Measurements from ENCODE around the gene ZNF516. TPM values are rescaled to one million over a fixed set of nuclear protein-coding genes. Genes with fewer than 3 reads are reported as not detected.

ZNF516 gene
- total and polyA plus RNA-seq, 7 experiments from 2014 or later: 1.9 to 60.4 (median 21.7) TPM

GRCh38 chr18:76502551-76502950 is 7.5 kb upstream of the ZNF516 start:
- Mint-ChIP-seq H3K27ac (no peak overlapping the region), H3K36me3 (no peaks in the 10 kb centered on the region), H3K9me3 (no peaks in the 10 kb centered on the region), H3K4me1 (peaks cover 0 to 2% (median 0%) of the 10 kb centered on the region in 7 donors), H3K4me3 (no peak overlapping the region), H3K27me3 (peaks cover 0 to 39% (median 3%) of the 10 kb centered on the region in 5 donors)
- DNase-seq (no peak), ATAC-seq (peak; percentile 56)
- Histone ChIP-seq H3K27me3 (ENCODE audit: control insufficient read depth in 2 of 2, insufficient read depth in 2 of 2, low read length in 2 of 2) (no peaks in the 10 kb centered on the region), H3K4me3 (ENCODE audit: low read length) (no peak overlapping the region), H3K36me3 (ENCODE audit: control insufficient read depth in 2 of 3, insufficient read depth in 3 of 3, low read length in 3 of 3) (no peaks in the 10 kb centered on the region), H3K27ac (ENCODE audit: low read depth, low read length) (no peak overlapping the region), H3K9me3 (ENCODE audit: control insufficient read depth in 2 of 3, low read length in 3 of 3) (no peaks in the 10 kb centered on the region), H3K4me1 (ENCODE audit: control insufficient read depth in 2 of 2, insufficient read depth in 2 of 2, low read length in 2 of 2) (no peaks in the 10 kb centered on the region)
- ChIA-PET POLR2A (interaction anchor here (1.1 kb wide), 1 partner anchor 20 kb away, joined by 3 read pairs; no protein-coding TSS in a partner anchor), CTCF (no interaction called here)
- intact Hi-C loops (cut with micrococcal nuclease): no loop called here

- Histone ChIP-seq H3K4me1 (ENCODE audit: control insufficient read depth in 2 of 2, insufficient read depth in 2 of 2, low read length in 2 of 2) (no peaks in the 10 kb centered on the region), H3K36me3 (ENCODE audit: control insufficient read depth in 2 of 3, insufficient read depth in 3 of 3, low read length in 3 of 3) (no peaks in the 10 kb centered on the region), H3K9me3 (ENCODE audit: control insufficient read depth in 2 of 3, low read length in 3 of 3) (no peaks in the 10 kb centered on the region), H3K4me3 (ENCODE audit: low read length) (no peak overlapping the region), H3K27me3 (ENCODE audit: control insufficient read depth in 2 of 2, insufficient read depth in 2 of 2, low read length in 2 of 2) (no peaks in the 10 kb centered on the region), H3K27ac (ENCODE audit: low read depth, low read length) (no peak overlapping the region)
- Mint-ChIP-seq H3K9me3 (no peaks in the 10 kb centered on the region), H3K4me3 (no peak overlapping the region), H3K27ac (no peak overlapping the region), H3K4me1 (peaks cover 0 to 15% (median 7%) of the 10 kb centered on the region in 7 donors), H3K36me3 (no peaks in the 10 kb centered on the region), H3K27me3 (peaks cover 0 to 56% (median 0%) of the 10 kb centered on the region in 5 donors)
- ATAC-seq: peak; percentile 35
- no peak for DNase-seq
- CTCF ChIA-PET: no interaction called here
- POLR2A ChIA-PET: interaction anchor here (1.2 kb wide), 1 partner anchor 18 kb away, joined by 4 read pairs; no protein-coding TSS in a partner anchor
- intact Hi-C loops (cut with micrococcal nuclease): loop anchor here in 1 of 2 donors (10.0 kb wide), 1 partner anchor 565 kb away; no protein-coding TSS in a partner anchor
Measured at GRCh38 chr18:76499637-76500340, 4.7 kb upstream of the ZNF516 start.

- Histone ChIP-seq H3K27ac (ENCODE audit: low read depth, low read length) (no peak overlapping the region), H3K4me1 (ENCODE audit: control insufficient read depth in 2 of 2, insufficient read depth in 2 of 2, low read length in 2 of 2) (no peaks in the 10 kb centered on the region), H3K27me3 (ENCODE audit: control insufficient read depth in 2 of 2, insufficient read depth in 2 of 2, low read length in 2 of 2) (no peaks in the 10 kb centered on the region), H3K36me3 (ENCODE audit: control insufficient read depth in 2 of 3, insufficient read depth in 3 of 3, low read length in 3 of 3) (no peaks in the 10 kb centered on the region), H3K4me3 (ENCODE audit: low read length) (no peak overlapping the region), H3K9me3 (ENCODE audit: control insufficient read depth in 2 of 3, low read length in 3 of 3) (no peaks in the 10 kb centered on the region)
- DNase-seq (no peak), ATAC-seq (no peak)
- Mint-ChIP-seq H3K27me3 (peaks cover 0 to 61% (median 0%) of the 10 kb centered on the region in 5 donors), H3K4me1 (peaks cover 0 to 16% (median 8%) of the 10 kb centered on the region in 7 donors), H3K9me3 (no peaks in the 10 kb centered on the region), H3K27ac (no peak overlapping the region), H3K4me3 (no peak overlapping the region), H3K36me3 (no peaks in the 10 kb centered on the region)
- intact Hi-C loops (cut with micrococcal nuclease): loop anchor here in 1 of 2 donors (10.0 kb wide), 1 partner anchor 566 kb away; no protein-coding TSS in a partner anchor
- ChIA-PET CTCF (no interaction called here), POLR2A (interaction anchor here (0.7 to 1.2 kb wide), 2 partner anchors 12 to 18 kb away, joined by 3 to 4 read pairs; no protein-coding TSS in a partner anchor)
Measured at GRCh38 chr18:76499021-76499420, 4.0 kb upstream of the ZNF516 start.

GRCh38 chr18:76498064-76498463 is 3.0 kb upstream of the ZNF516 start:
- Histone ChIP-seq H3K4me1 (ENCODE audit: control insufficient read depth in 2 of 2, insufficient read depth in 2 of 2, low read length in 2 of 2) (peaks cover 0 to 5% of the 10 kb centered on the region in 2 donors), H3K36me3 (ENCODE audit: control insufficient read depth in 2 of 3, insufficient read depth in 3 of 3, low read length in 3 of 3) (no peaks in the 10 kb centered on the region), H3K27me3 (ENCODE audit: control insufficient read depth in 2 of 2, insufficient read depth in 2 of 2, low read length in 2 of 2) (no peaks in the 10 kb centered on the region), H3K4me3 (ENCODE audit: low read length) (no peak overlapping the region), H3K9me3 (ENCODE audit: control insufficient read depth in 2 of 3, low read length in 3 of 3) (no peaks in the 10 kb centered on the region), H3K27ac (ENCODE audit: low read depth, low read length) (no peak overlapping the region)
- Mint-ChIP-seq H3K36me3 (no peaks in the 10 kb centered on the region), H3K27ac (no peak overlapping the region), H3K4me1 (peaks cover 7 to 25% (median 15%) of the 10 kb centered on the region in 7 donors), H3K9me3 (no peaks in the 10 kb centered on the region), H3K4me3 (no peak overlapping the region), H3K27me3 (peaks cover 0 to 67% (median 0%) of the 10 kb centered on the region in 5 donors)
- DNase-seq (no peak), ATAC-seq (no peak)
- ChIA-PET CTCF (interaction anchor here (0.7 kb wide), 1 partner anchor 12 kb away, joined by 4 read pairs; no protein-coding TSS in a partner anchor), POLR2A (interaction anchor here (0.5 to 1.4 kb wide), 2 partner anchors 20 to 227 kb away, joined by 3 to 6 read pairs; no protein-coding TSS in a partner anchor)
- intact Hi-C loops (cut with micrococcal nuclease): loop anchor here in 1 of 2 donors (10.0 kb wide), 1 partner anchor 567 kb away; no protein-coding TSS in a partner anchor

GRCh38 chr18:76497021-76497420 is 2.0 kb upstream of the ZNF516 start:
- peak overlapping the region in 9 of 10 donors; percentile 11 to 94 (median 60) for H3K4me3 Mint-ChIP-seq
- no peak for ATAC-seq
- no peaks in the 10 kb centered on the region for H3K9me3 Mint-ChIP-seq
- Histone ChIP-seq H3K27ac (ENCODE audit: low read depth, low read length) (no peak overlapping the region), H3K4me1 (ENCODE audit: control insufficient read depth in 2 of 2, insufficient read depth in 2 of 2, low read length in 2 of 2) (peaks cover 0 to 9% of the 10 kb centered on the region in 2 donors), H3K36me3 (ENCODE audit: control insufficient read depth in 2 of 3, insufficient read depth in 3 of 3, low read length in 3 of 3) (no peaks in the 10 kb centered on the region), H3K27me3 (ENCODE audit: control insufficient read depth in 2 of 2, insufficient read depth in 2 of 2, low read length in 2 of 2) (no peaks in the 10 kb centered on the region), H3K4me3 (ENCODE audit: low read length) (no peak overlapping the region), H3K9me3 (ENCODE audit: control insufficient read depth in 2 of 3, low read length in 3 of 3) (no peaks in the 10 kb centered on the region)
- peaks cover 7 to 32% (median 18%) of the 10 kb centered on the region in 7 donors for H3K4me1 Mint-ChIP-seq
- peaks cover 0 to 75% (median 0%) of the 10 kb centered on the region in 5 donors for H3K27me3 Mint-ChIP-seq
- no peaks in the 10 kb centered on the region for H3K36me3 Mint-ChIP-seq
- peak overlapping the region in 4 of 9 donors; percentile 0 to 28 (median 6) for H3K27ac Mint-ChIP-seq
- ChIA-PET POLR2A (interaction anchor here (1.4 to 1.5 kb wide), 2 partner anchors 21 to 24 kb away, joined by 3 read pairs; no protein-coding TSS in a partner anchor), CTCF (no interaction called here)
- DNase-seq: no peak
- intact Hi-C loops (cut with micrococcal nuclease): loop anchor here in 1 of 2 donors (10.0 kb wide), 1 partner anchor 568 kb away; no protein-coding TSS in a partner anchor

GRCh38 chr18:76496194-76496890 is 1.3 kb upstream of the ZNF516 start:
- no peaks in the 10 kb centered on the region for H3K36me3 ChIP-seq (ENCODE audit: control insufficient read depth in 2 of 3, insufficient read depth in 3 of 3, low read length in 3 of 3)
- intact Hi-C loops (cut with micrococcal nuclease): loop anchor here in 1 of 2 donors (10.0 kb wide), 1 partner anchor 568 kb away; no protein-coding TSS in a partner anchor
- no peaks in the 10 kb centered on the region for H3K9me3 ChIP-seq (ENCODE audit: control insufficient read depth in 2 of 3, low read length in 3 of 3)
- no peaks in the 10 kb centered on the region for H3K27me3 ChIP-seq (ENCODE audit: control insufficient read depth in 2 of 2, insufficient read depth in 2 of 2, low read length in 2 of 2)
- H3K4me3 Mint-ChIP-seq: peak overlapping the region; percentile 79 to 96 (median 93)
- peaks cover 0 to 9% of the 10 kb centered on the region in 2 donors for H3K4me1 ChIP-seq (ENCODE audit: control insufficient read depth in 2 of 2, insufficient read depth in 2 of 2, low read length in 2 of 2)
- H3K4me3 ChIP-seq (ENCODE audit: low read length): no peak overlapping the region
- no peaks in the 10 kb centered on the region for H3K9me3 Mint-ChIP-seq
- peak in 8 of 9 donors; percentile 27 to 61 (median 46) for DNase-seq
- peak; percentile 19 for ATAC-seq
- no peak overlapping the region for H3K27ac ChIP-seq (ENCODE audit: low read depth, low read length)
- peaks cover 0 to 72% (median 0%) of the 10 kb centered on the region in 5 donors for H3K27me3 Mint-ChIP-seq
- peaks cover 7 to 34% (median 18%) of the 10 kb centered on the region in 7 donors for H3K4me1 Mint-ChIP-seq
- ChIA-PET CTCF (no interaction called here), POLR2A (interaction anchor here (0.6 to 1.5 kb wide), 3 partner anchors 22 to 97 kb away, joined by 3 read pairs; no protein-coding TSS in a partner anchor)
- H3K36me3 Mint-ChIP-seq: no peaks in the 10 kb centered on the region
- H3K27ac Mint-ChIP-seq: peak overlapping the region; percentile 54 to 95 (median 91)

Data from naive thymus-derived CD4-positive, alpha-beta T cell (primary cell).